ENCODE data around the gene INPP5B.

Gene INPP5B

GRCh38 chr1:37866491-37866890, 80.4 kb downstream of the INPP5B start:
- no peak for DNase-seq (ENCODE audit: low read depth)

GRCh38 chr1:37865348-37866120, 81.3 kb downstream of the INPP5B start:
- DNase-seq (ENCODE audit: low read depth), result no peak

GRCh38 chr1:37862330-37862729, 84.5 kb downstream of the INPP5B start:
- no peak for DNase-seq (ENCODE audit: low read depth)

- DNase-seq (ENCODE audit: low read depth), result no peak
Observed at GRCh38 chr1:37861151-37861550, 85.7 kb downstream of the INPP5B start.

- no peak for DNase-seq (ENCODE audit: low read depth)
Observed at GRCh38 chr1:37860346-37860666, 86.5 kb downstream of the INPP5B start.

GRCh38 chr1:37859507-37860345, 87.1 kb downstream of the INPP5B start, which contains the start of gene MTF1:
MTF1 (minus strand) TSS chr1:37859592; CDS start chr1:37857658, 1,934 bp downstream.
- DNase-seq (ENCODE audit: low read depth), result peak; percentile 93

- DNase-seq (ENCODE audit: low read depth), result peak; percentile 1
Observed at GRCh38 chr1:37858931-37859506, 87.8 kb downstream of the INPP5B start.

GRCh38 chr1:37854406-37854805, 92.4 kb downstream of the INPP5B start:
- no peak for DNase-seq (ENCODE audit: low read depth)

GRCh38 chr1:37853157-37853556, 93.7 kb downstream of the INPP5B start:
- DNase-seq (ENCODE audit: low read depth), result no peak

- DNase-seq (ENCODE audit: low read depth), result no peak
Observed at GRCh38 chr1:37851782-37852210, 95.1 kb downstream of the INPP5B start.

GRCh38 chr1:37851262-37851661, 95.6 kb downstream of the INPP5B start:
- no peak for DNase-seq (ENCODE audit: low read depth)

GRCh38 chr1:37850352-37850955, 96.4 kb downstream of the INPP5B start:
- no peak for DNase-seq (ENCODE audit: low read depth)

- DNase-seq (ENCODE audit: low read depth), result no peak
Observed at GRCh38 chr1:37849480-37849879, 97.4 kb downstream of the INPP5B start.

GRCh38 chr1:37846647-37847339, 100.1 kb downstream of the INPP5B start:
- no peak for DNase-seq (ENCODE audit: low read depth)

- DNase-seq (ENCODE audit: low read depth), result no peak
Observed at GRCh38 chr1:37845786-37846185, 101.1 kb downstream of the INPP5B start.

GRCh38 chr1:37845049-37845646, 101.7 kb downstream of the INPP5B start:
- no peak for DNase-seq (ENCODE audit: low read depth)

GRCh38 chr1:37844536-37844935, 102.3 kb downstream of the INPP5B start:
- DNase-seq (ENCODE audit: low read depth), result no peak

- no peak for DNase-seq (ENCODE audit: low read depth)
Observed at GRCh38 chr1:37841652-37842051, 105.2 kb downstream of the INPP5B start.

GRCh38 chr1:37840711-37841110, 106.1 kb downstream of the INPP5B start:
- no peak for DNase-seq (ENCODE audit: low read depth)

GRCh38 chr1:37839676-37840075, 107.2 kb downstream of the INPP5B start:
- no peak for DNase-seq (ENCODE audit: low read depth)

GRCh38 chr1:37836788-37837187, 110.1 kb downstream of the INPP5B start:
- no peak for DNase-seq (ENCODE audit: low read depth)

Measured in stimulated activated CD8-positive, alpha-beta memory T cell treated with anti-CD3 and anti-CD28 coated beads, Interleukin-12 subunit alpha, Interleukin-12 subunit beta, amount 100 ng/mL, for 1 hour (primary cell).